Stomach (tissue), 9 donors: ENCODE results near the gene CEP112. TPM values are rescaled to one million over a fixed set of nuclear protein-coding genes. Genes with fewer than 3 reads are reported as not detected.

Experiments used
- DNase-seq, 2 donors: peaks; one replicate each; pipeline versions ENCODE4 v3.0.0 to v3.0.0-alpha.2; 2013 to 2019
- H3K27ac ChIP-seq, 5 donors: fragments of 200-600 bp in 4 of 5; sonication (generic) in 4 of 5; one replicate each; pipeline ENCODE4 v1.5.1; 2013 to 2019; ENCODE audit warnings: mild to moderate bottlenecking in 1 of 5, moderate library complexity in 1 of 5
- H3K27me3 ChIP-seq, 3 donors: fragments of 200-600 bp; sonication (generic); one replicate each; pipeline ENCODE4 v1.5.1; 2017 to 2019; ENCODE audit warnings: mixed run types in 1 of 3
- H3K36me3 ChIP-seq, 4 donors: fragments of 200-600 bp; sonication (generic); 1 replicate in 3 of 4; 2 replicates in 1 of 4; pipeline ENCODE4 v1.5.1; 2016 to 2019
- H3K4me1 ChIP-seq, 4 donors: fragments of 200-600 bp; sonication (generic); one replicate each; pipeline ENCODE4 v1.5.1; 2016 to 2019
- H3K4me3 ChIP-seq, 4 donors: fragments of 200-600 bp; sonication (generic) in 3 of 4; one replicate each; pipeline ENCODE4 v1.5.1; 2016 to 2019; ENCODE audit warnings: mild to moderate bottlenecking in 1 of 4
- H3K9me3 ChIP-seq, 4 donors: fragments of 200-600 bp; sonication (generic); one replicate each; pipeline ENCODE4 v1.5.1; 2016 to 2019
- CTCF ChIP-seq, 7 experiments: fragments of 450-650 bp in 4 of 7; fragments of 200-600 bp in 3 of 7; sonication (generic) in 3 of 7; IDR thresholded peaks; one replicate each; pipeline ENCODE4 v1.5.1; 2016 to 2019; ENCODE audit warnings: antibody characterized with exemption in 7 of 7, control low read depth in 2 of 7, mild to moderate bottlenecking in 1 of 7
- EP300 ChIP-seq: sonication (generic); formaldehyde crosslinking; IDR thresholded peaks from one replicate; pipeline ENCODE4 v1.6.1; 2017; ENCODE audit warnings: antibody characterized with exemption
- POLR2A ChIP-seq, 4 donors: fragments of 450-650 bp; IDR thresholded peaks; one replicate each; pipeline ENCODE4 v1.6.1; 2016; ENCODE audit warnings: antibody characterized with exemption in 4 of 4, control low read depth in 2 of 4, mild to moderate bottlenecking in 1 of 4, moderate library complexity in 1 of 4
- POLR2AphosphoS5 ChIP-seq, 3 donors: sonication (generic); formaldehyde crosslinking; IDR thresholded peaks; one replicate each; pipeline ENCODE4 v1.6.1; 2016; ENCODE audit warnings: antibody characterized with exemption in 3 of 3
- WGBS, 5 donors: extraction: QIAGEN DNeasy Blood & Tissue Kit in 3 of 5; methylation state at CpG; one replicate each; pipeline versions ENCODE4 v1.1.5 to v1.1.7; 2013 to 2018; 5-methylcytosine and 5-hydroxymethylcytosine counted together
- intact Hi-C: fragments of 100-400 bp; cut with DNase I; formaldehyde crosslinking; loops from one replicate; pipeline ENCODE4 v1.15.1; 2023; ENCODE audit warnings: low total_unique reads
- polyA plus RNA-seq, 3 donors: library from polyadenylated mRNA; stranded (reverse); fragments of 200-250 nt; gene quantifications; one replicate each; pipeline ENCODE4 v1.2.3, GENCODE V29; 2013
- total RNA-seq, 5 donors: library from RNA; depleted of rRNA; stranded (reverse); fragments of >200 nt; gene quantifications; one replicate each; pipeline versions ENCODE4 v1.1.0 to v1.2.3, GENCODE V29; 2014 to 2016
- donor health status: healthy with polysubstance abuse.
- donor health status: Bipolar disorder and iron deficiency.
- donor health status: healthy.

CEP112 gene
- total and polyA plus RNA-seq, 8 donors = 3.5 to 108 (median 13.3) TPM

DNA sequence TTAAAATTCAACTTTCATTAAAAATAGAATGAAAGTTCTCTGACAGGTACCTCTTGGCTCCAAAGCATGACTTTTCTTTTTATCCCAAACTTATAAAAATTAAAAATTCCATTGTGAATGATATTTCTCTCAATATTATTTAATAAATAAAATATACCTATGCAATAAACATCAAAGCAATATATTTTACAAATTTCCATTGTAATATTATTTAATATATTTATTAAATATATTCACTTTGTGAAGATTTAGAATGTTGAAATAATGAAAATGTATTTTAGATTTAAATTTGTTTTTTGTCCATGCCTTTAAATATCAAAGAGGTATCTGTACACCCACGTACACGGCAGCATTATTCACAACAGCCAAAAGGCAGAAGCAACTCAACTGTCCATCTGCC lies 147.8 kb downstream of the CEP112 start:
- Histone ChIP-seq H3K4me1 (no peaks in the 10 kb centered on the region), H3K9me3 (no peaks in the 10 kb centered on the region), H3K36me3 (peaks cover 0 to 4% (median 0%) of the 10 kb centered on the region in 4 donors), H3K27ac (no peak overlapping the region), H3K27me3 (no peaks in the 10 kb centered on the region), H3K4me3 (no peak overlapping the region)
- intact Hi-C loops = no loop called here
- DNase-seq = no peak
- no peak for TF ChIP-seq CTCF (IDR thresholded peaks at IDR 0.05)
- no peak for TF ChIP-seq POLR2A (IDR thresholded peaks at IDR 0.05)
- no peak for TF ChIP-seq POLR2AphosphoS5 (IDR thresholded peaks at IDR 0.05)
- no peak for TF ChIP-seq EP300
- 44 to 98% (median 73%) methylated on average over 2 of the region's 2 CpGs for WGBS, 5 donors

DNA sequence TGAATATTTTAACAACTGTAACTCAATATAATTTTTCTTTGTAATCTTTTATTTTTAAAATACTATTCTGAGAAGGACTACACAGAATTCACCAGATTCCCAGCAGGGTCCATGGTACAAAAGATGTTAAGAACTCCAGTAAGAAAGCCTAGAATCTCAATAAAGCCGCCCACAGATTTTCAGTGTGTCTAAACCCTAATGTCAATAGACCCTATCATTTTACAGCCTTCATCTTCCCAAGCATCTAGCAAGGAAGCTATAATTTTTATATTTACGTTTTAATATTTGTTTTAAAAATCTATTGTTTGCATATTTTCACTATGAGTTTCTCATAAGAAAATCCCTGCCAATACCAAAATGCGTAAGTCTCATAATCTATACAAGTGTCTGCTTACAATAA lies 148.5 kb downstream of the CEP112 start:
- H3K4me3 ChIP-seq = no peak overlapping the region
- H3K9me3 ChIP-seq = no peaks in the 10 kb centered on the region
- intact Hi-C loops = no loop called here
- no peak for TF ChIP-seq CTCF (IDR thresholded peaks at IDR 0.05)
- no peak for TF ChIP-seq POLR2AphosphoS5 (IDR thresholded peaks at IDR 0.05)
- TF ChIP-seq POLR2A (IDR thresholded peaks at IDR 0.05) = no peak
- no peak for TF ChIP-seq EP300
- H3K4me1 ChIP-seq = no peaks in the 10 kb centered on the region
- no peak overlapping the region for H3K27ac ChIP-seq
- no peaks in the 10 kb centered on the region for H3K27me3 ChIP-seq
- DNase-seq = no peak
- H3K36me3 ChIP-seq = peaks cover 0 to 4% (median 0%) of the 10 kb centered on the region in 4 donors
- WGBS, 5 donors = 57 to 77% (median 70%) methylated on average over 3 of the region's 3 CpGs

- H3K4me3 ChIP-seq = no peak overlapping the region
- DNase-seq = peak in 1 of 2 donors; percentile 2
- no peaks in the 10 kb centered on the region for H3K4me1 ChIP-seq
- WGBS, 5 donors = 71 to 90% (median 79%) methylated on average over 4 of the region's 4 CpGs
- TF ChIP-seq CTCF (IDR thresholded peaks at IDR 0.05) (no peak), POLR2AphosphoS5 (IDR thresholded peaks at IDR 0.05) (no peak), EP300 (no peak), POLR2A (IDR thresholded peaks at IDR 0.05) (no peak)
- no peaks in the 10 kb centered on the region for H3K9me3 ChIP-seq
- intact Hi-C loops = no loop called here
- no peaks in the 10 kb centered on the region for H3K27me3 ChIP-seq
- no peaks in the 10 kb centered on the region for H3K36me3 ChIP-seq
- H3K27ac ChIP-seq = no peak overlapping the region
Observed at GRCh38 chr17:66040402-66040801, 151.5 kb downstream of the CEP112 start.

DNA sequence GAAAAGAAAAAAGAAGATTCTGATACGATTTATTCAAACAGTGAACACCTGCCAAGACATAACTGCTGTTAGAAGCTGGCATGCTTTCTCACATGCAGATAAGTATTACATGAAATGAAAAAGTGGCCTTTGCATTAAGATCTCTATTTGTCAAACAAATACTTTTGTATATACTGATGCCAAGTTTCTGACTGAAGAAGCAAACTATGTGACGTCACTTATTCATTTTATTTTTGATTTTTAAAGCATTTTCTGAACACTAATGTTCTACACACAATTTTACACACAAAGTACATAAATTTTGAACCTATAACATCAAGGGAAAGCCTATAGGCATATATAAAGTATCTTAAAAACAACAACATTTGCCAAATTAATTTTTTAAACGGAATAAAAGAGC lies 153.8 kb downstream of the CEP112 start:
- TF ChIP-seq CTCF (IDR thresholded peaks at IDR 0.05) = no peak
- no peak for TF ChIP-seq EP300
- TF ChIP-seq POLR2AphosphoS5 (IDR thresholded peaks at IDR 0.05) = no peak
- no peak for TF ChIP-seq POLR2A (IDR thresholded peaks at IDR 0.05)
- intact Hi-C loops = no loop called here
- no peaks in the 10 kb centered on the region for H3K36me3 ChIP-seq
- no peaks in the 10 kb centered on the region for H3K27me3 ChIP-seq
- DNase-seq = no peak
- no peak overlapping the region for H3K27ac ChIP-seq
- no peaks in the 10 kb centered on the region for H3K9me3 ChIP-seq
- H3K4me1 ChIP-seq = no peaks in the 10 kb centered on the region
- WGBS, 5 donors = 16 to 27% (median 19%) methylated on average over 3 of the region's 3 CpGs
- no peak overlapping the region for H3K4me3 ChIP-seq
